HuH-7 (cell line): Measurements from ENCODE around the gene NME9.

Experiments
- DNase-seq: peaks from one replicate; pipeline ENCODE4 v3.0.0; 2011; ENCODE audit warnings: low spot score

NME9 gene

GRCh38 chr3:138281561-138281960, 48.1 kb downstream of the NME9 start:
- no peak for DNase-seq

- DNase-seq: no peak
Observed at GRCh38 chr3:138271189-138271794, 58.4 kb downstream of the NME9 start.

GRCh38 chr3:138270245-138270644, 59.4 kb downstream of the NME9 start:
- no peak for DNase-seq

- DNase-seq: no peak
Observed at GRCh38 chr3:138267083-138267482, 62.6 kb downstream of the NME9 start.

GRCh38 chr3:138265745-138266144, 63.9 kb downstream of the NME9 start:
- DNase-seq: no peak

- no peak for DNase-seq
Observed at GRCh38 chr3:138263104-138263503, 66.5 kb downstream of the NME9 start.

- DNase-seq: no peak
Observed at GRCh38 chr3:138260611-138261010, 69.0 kb downstream of the NME9 start.

- no peak for DNase-seq
Observed at GRCh38 chr3:138259126-138259525, 70.5 kb downstream of the NME9 start.

GRCh38 chr3:138257986-138258385, 71.7 kb downstream of the NME9 start:
- no peak for DNase-seq

- DNase-seq: no peak
Observed at GRCh38 chr3:138256022-138256421, 73.6 kb downstream of the NME9 start.

GRCh38 chr3:138254216-138254615, 75.4 kb downstream of the NME9 start:
- no peak for DNase-seq

- DNase-seq: no peak
Observed at GRCh38 chr3:138253609-138254008, 76.0 kb downstream of the NME9 start.
